Measurements from ENCODE around the gene FZR1. TPM values are rescaled to one million over a fixed set of nuclear protein-coding genes. Genes with fewer than 3 reads are reported as not detected.
A peak's percentile ranks its signal among the peaks of the same experiment; 100 is the strongest.

FZR1 gene
- total and polyA plus RNA-seq, 9 of the 15 experiments (the other 6 are each of a cell fraction or from before 2014, with no cell fraction given), result 0.18 to 48.0 (median 22.2) TPM

DNA sequence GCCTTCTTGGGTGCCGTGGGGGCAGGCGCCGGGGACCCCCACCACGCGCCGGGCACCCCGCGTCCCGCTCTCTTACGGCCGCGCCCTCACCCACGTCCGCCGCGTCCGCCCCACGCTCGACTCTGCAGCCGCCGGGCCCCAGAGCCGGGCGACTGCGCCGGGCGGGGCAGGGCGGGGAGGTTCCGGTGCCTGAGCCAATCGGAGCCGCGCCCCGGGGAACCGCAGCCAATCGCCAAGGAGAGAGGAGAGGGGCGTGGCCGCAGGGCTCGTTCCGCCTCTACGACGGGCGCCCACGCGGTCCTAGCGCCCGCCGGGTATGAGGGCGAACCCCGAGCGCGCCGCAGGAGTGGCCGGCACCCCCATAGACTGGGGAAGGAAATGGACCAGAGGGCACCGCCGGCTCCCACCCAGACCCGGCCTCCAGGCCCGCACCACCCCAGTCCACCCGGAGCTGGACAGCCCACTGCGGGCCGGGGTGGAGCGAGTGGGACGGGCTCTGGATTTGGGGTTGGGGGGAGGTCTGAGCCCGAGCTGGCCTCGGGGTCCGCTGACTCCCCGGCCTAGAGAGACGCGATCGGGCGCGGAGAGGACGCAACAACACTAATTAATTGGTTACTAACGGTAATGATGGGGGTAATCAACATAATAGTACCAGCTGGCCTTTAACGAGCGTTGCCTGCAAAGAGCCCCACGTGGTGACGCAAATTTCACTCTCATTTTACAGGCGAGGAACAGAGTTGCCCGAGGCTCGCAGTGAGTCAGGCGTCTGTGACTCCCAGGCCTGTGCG, 51.5 kb downstream of the FZR1 start, which contains the start of gene MFSD12 (continued):
- TF ChIP-seq MAZ (CRISPR knock-in tag; conservative IDR thresholded peaks at IDR 0.05 in 1 of 2, IDR thresholded peaks at IDR 0.05 in 1 of 2) (peak; percentile 96 to 97), HLTF (IDR thresholded peaks at IDR 0.05) (no peak), ZNF77 (CRISPR knock-in tag; IDR thresholded peaks at IDR 0.05) (no peak), KLF13 (tag; IDR thresholded peaks at IDR 0.05; ENCODE audit: borderline replicate concordance, low read depth) (no peak), COPS2 (conservative IDR thresholded peaks at IDR 0.05) (no peak), HDAC1 (IDR thresholded peaks at IDR 0.05) (peak in 1 of 2 experiments; percentile 65; a peak in 1 of 4 replicates), SP1 (CRISPR knock-in tag; IDR thresholded peaks at IDR 0.05) (peak; percentile 97), SMAD4 (CRISPR knock-in tag; conservative IDR thresholded peaks at IDR 0.05) (0 out of 2 replicates have a peak, but pooled peaks have one; percentile 27), MTA3 (IDR thresholded peaks at IDR 0.05; ENCODE audit: borderline replicate concordance) (peak; percentile 67), HDAC8 (tag; IDR thresholded peaks at IDR 0.05) (0 out of 2 replicates have a peak, but pooled peaks have one; percentile 41), NFE2L1 (tag; IDR thresholded peaks at IDR 0.05; ENCODE audit: borderline replicate concordance, low read depth) (no peak), U2AF1 (optimal IDR thresholded peaks at IDR 0.05; ENCODE audit: low read depth, low read length) (peak; percentile 88), SMARCA5 (IDR thresholded peaks at IDR 0.05) (no peak), JUN (IDR thresholded peaks at IDR 0.05; ENCODE audit: borderline replicate concordance, low read depth, low read length) (peak; percentile 35; the same call in 1 of the 2 replicates), JUN (CRISPR knock-in tag; IDR thresholded peaks at IDR 0.05; ENCODE audit: borderline replicate concordance) (no peak), RFX7 (CRISPR knock-in tag; IDR thresholded peaks at IDR 0.05) (no peak), PTTG1 (tag; IDR thresholded peaks at IDR 0.05; ENCODE audit: low read depth) (no peak)
- TF ChIP-seq, protein P1, sequence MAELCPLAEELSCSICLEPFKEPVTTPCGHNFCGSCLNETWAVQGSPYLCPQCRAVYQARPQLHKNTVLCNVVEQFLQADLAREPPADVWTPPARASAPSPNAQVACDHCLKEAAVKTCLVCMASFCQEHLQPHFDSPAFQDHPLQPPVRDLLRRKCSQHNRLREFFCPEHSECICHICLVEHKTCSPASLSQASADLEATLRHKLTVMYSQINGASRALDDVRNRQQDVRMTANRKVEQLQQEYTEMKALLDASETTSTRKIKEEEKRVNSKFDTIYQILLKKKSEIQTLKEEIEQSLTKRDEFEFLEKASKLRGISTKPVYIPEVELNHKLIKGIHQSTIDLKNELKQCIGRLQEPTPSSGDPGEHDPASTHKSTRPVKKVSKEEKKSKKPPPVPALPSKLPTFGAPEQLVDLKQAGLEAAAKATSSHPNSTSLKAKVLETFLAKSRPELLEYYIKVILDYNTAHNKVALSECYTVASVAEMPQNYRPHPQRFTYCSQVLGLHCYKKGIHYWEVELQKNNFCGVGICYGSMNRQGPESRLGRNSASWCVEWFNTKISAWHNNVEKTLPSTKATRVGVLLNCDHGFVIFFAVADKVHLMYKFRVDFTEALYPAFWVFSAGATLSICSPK (IDR thresholded peaks at IDR 0.05; ENCODE audit: borderline replicate concordance), result no peak
- TF ChIP-seq, protein P2, sequence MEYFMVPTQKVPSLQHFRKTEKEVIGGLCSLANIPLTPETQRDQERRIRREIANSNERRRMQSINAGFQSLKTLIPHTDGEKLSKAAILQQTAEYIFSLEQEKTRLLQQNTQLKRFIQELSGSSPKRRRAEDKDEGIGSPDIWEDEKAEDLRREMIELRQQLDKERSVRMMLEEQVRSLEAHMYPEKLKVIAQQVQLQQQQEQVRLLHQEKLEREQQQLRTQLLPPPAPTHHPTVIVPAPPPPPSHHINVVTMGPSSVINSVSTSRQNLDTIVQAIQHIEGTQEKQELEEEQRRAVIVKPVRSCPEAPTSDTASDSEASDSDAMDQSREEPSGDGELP (CRISPR knock-in tag; IDR thresholded peaks at IDR 0.05; ENCODE audit: borderline replicate concordance), result peak; percentile 85
- TF ChIP-seq, protein P3, sequence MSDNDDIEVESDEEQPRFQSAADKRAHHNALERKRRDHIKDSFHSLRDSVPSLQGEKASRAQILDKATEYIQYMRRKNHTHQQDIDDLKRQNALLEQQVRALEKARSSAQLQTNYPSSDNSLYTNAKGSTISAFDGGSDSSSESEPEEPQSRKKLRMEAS (CRISPR knock-in tag; IDR thresholded peaks at IDR 0.05), result peak; percentile 86
- TF ChIP-seq, protein P4, sequence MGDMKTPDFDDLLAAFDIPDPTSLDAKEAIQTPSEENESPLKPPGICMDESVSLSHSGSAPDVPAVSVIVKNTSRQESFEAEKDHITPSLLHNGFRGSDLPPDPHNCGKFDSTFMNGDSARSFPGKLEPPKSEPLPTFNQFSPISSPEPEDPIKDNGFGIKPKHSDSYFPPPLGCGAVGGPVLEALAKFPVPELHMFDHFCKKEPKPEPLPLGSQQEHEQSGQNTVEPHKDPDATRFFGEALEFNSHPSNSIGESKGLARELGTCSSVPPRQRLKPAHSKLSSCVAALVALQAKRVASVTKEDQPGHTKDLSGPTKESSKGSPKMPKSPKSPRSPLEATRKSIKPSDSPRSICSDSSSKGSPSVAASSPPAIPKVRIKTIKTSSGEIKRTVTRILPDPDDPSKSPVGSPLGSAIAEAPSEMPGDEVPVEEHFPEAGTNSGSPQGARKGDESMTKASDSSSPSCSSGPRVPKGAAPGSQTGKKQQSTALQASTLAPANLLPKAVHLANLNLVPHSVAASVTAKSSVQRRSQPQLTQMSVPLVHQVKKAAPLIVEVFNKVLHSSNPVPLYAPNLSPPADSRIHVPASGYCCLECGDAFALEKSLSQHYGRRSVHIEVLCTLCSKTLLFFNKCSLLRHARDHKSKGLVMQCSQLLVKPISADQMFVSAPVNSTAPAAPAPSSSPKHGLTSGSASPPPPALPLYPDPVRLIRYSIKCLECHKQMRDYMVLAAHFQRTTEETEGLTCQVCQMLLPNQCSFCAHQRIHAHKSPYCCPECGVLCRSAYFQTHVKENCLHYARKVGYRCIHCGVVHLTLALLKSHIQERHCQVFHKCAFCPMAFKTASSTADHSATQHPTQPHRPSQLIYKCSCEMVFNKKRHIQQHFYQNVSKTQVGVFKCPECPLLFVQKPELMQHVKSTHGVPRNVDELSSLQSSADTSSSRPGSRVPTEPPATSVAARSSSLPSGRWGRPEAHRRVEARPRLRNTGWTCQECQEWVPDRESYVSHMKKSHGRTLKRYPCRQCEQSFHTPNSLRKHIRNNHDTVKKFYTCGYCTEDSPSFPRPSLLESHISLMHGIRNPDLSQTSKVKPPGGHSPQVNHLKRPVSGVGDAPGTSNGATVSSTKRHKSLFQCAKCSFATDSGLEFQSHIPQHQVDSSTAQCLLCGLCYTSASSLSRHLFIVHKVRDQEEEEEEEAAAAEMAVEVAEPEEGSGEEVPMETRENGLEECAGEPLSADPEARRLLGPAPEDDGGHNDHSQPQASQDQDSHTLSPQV (IDR thresholded peaks at IDR 0.05), result peak; percentile 88
